GM12878 (cell line): Measurements from ENCODE around the gene ESPL1. TPM values are rescaled to one million over a fixed set of nuclear protein-coding genes. Genes with fewer than 3 reads are reported as not detected.

Source experiments
- ATAC-seq: fragments of 200-7000 bp; cut with Tn5 transposase; 3 replicates; pipeline ENCODE4 v1.9.1; 2020; ENCODE audit warnings: mild to moderate bottlenecking, moderate library complexity
- BruUV-seq: library from RNA; stranded (reverse); fragments of 400-500 nt; replicated peaks from 2 replicates; lab custom pipeline; 2021; lab: Mats Ljungman, UMichigan
- CTCF ChIA-PET: fragments of 300-600 bp; sonication (Branson Sonifier 250); formaldehyde crosslinking; extraction: SDS; loops from one replicate; lab custom pipeline; 2021; ENCODE audit warnings: inconsistent platforms; lab: Yijun Ruan, JAX
- POLR2A ChIA-PET: fragments of 350-600 bp; formaldehyde crosslinking; extraction: SDS; loops from one replicate; lab custom pipeline; 2021; ENCODE audit warnings: inconsistent platforms; lab: Charles Lee
- RAD21 ChIA-PET: fragments of 300-600 bp; sonication (Branson Sonifier 250); formaldehyde crosslinking; loops from one replicate; lab custom pipeline; 2023; ENCODE audit warnings: antibody characterized with exemption; ENCODE audit not compliant: unreplicated experiment; lab: Charles Lee
- SMC1A ChIA-PET: fragments of 300-600 bp; sonication (Branson Sonifier 250); formaldehyde crosslinking; loops from one replicate; lab custom pipeline; 2023; ENCODE audit not compliant: unreplicated experiment, uncharacterized antibody; lab: Charles Lee
- DNase-seq: peaks from one replicate; pipeline ENCODE4 v3.0.0-alpha.2; 2011; ENCODE audit warnings: low read depth, low spot score
- FAIRE-seq: peaks from 3 replicates; lab custom pipeline; 2011; peaks lifted over from hg19 to GRCh38; lab: Jason Lieb, UNC
- H2AFZ ChIP-seq: 2 replicates; pipeline ENCODE4 v1.6.0; 2011; ENCODE audit warnings: low read depth, low read length, control low read depth; ENCODE audit not compliant: control insufficient read depth
- H3K27ac ChIP-seq: 2 replicates; pipeline ENCODE4 v1.5.1; 2011; ENCODE audit warnings: control low read depth; ENCODE audit not compliant: control insufficient read depth, insufficient read depth
- H3K27me3 ChIP-seq, 2 experiments: replicated peaks in 1 of 2; 2 replicates each; pipeline versions ENCODE4 v1.6.0 to v1.6.1; 2011; ENCODE audit warnings: low read length in 1 of 2; ENCODE audit not compliant: control insufficient read depth in 2 of 2, insufficient read depth in 2 of 2
- H3K36me3 ChIP-seq, 2 experiments: 2 replicates each; pipeline ENCODE4 v1.5.1; 2011; ENCODE audit warnings: low read length in 1 of 2; ENCODE audit not compliant: control insufficient read depth in 2 of 2, insufficient read depth in 2 of 2
- H3K4me1 ChIP-seq: 2 replicates; pipeline ENCODE4 v1.6.1; 2011; ENCODE audit warnings: mild to moderate bottlenecking, low read length, moderate library complexity, mixed read lengths; ENCODE audit not compliant: control insufficient read depth, insufficient read depth
- H3K4me2 ChIP-seq: 2 replicates; pipeline ENCODE4 v1.6.0; 2011; ENCODE audit warnings: control low read depth; ENCODE audit not compliant: control insufficient read depth, insufficient read depth
- H3K4me3 ChIP-seq: fragments of 200-600 bp; sonication (generic); 2 replicates; pipeline ENCODE4 v1.5.1; 2016
- H3K79me2 ChIP-seq: 2 replicates; pipeline ENCODE4 v1.6.0; 2011; ENCODE audit warnings: low read length; ENCODE audit not compliant: control insufficient read depth, insufficient read depth
- H3K9ac ChIP-seq: 2 replicates; pipeline ENCODE4 v1.8.0; 2011; ENCODE audit warnings: low read length, control low read depth, mixed read lengths; ENCODE audit not compliant: control insufficient read depth, insufficient read depth
- H3K9me3 ChIP-seq: replicated peaks from 3 replicates; pipeline ENCODE4 v1.5.1; 2011; ENCODE audit warnings: mild to moderate bottlenecking, low read length; ENCODE audit not compliant: control insufficient read depth, insufficient read depth
- H4K20me1 ChIP-seq: 2 replicates; pipeline ENCODE4 v1.6.0; 2011; ENCODE audit not compliant: control insufficient read depth, insufficient read depth
- BHLHE40 ChIP-seq, 2 experiments: fragments of 450-650 bp in 1 of 2; IDR thresholded peaks; 2 replicates each; pipeline ENCODE4 v1.6.1; 2011 to 2017; ENCODE audit warnings: low read depth in 2 of 2, borderline replicate concordance in 1 of 2, improper control_type of control experiment in 1 of 2, low read length in 1 of 2, mild to moderate bottlenecking in 1 of 2
- CEBPZ ChIP-seq: fragments of 150-350 bp; IDR thresholded peaks from 2 replicates; pipeline ENCODE4 v1.6.1; 2016; ENCODE audit warnings: low read depth, low read length
- CHD1 ChIP-seq: IDR thresholded peaks from 2 replicates; pipeline ENCODE4 v1.6.1; 2012; ENCODE audit warnings: low read depth, low read length, improper control_type of control experiment
- CHD2 ChIP-seq: IDR thresholded peaks from 2 replicates; pipeline ENCODE4 v1.6.1; 2011; ENCODE audit warnings: low read depth, low read length, improper control_type of control experiment, borderline replicate concordance
- E4F1 ChIP-seq: fragments of 450-650 bp; IDR thresholded peaks from 2 replicates; pipeline ENCODE4 v1.6.1; 2018; ENCODE audit warnings: borderline replicate concordance, mild to moderate bottlenecking; ENCODE audit not compliant: partially characterized antibody
- HDAC6 ChIP-seq: fragments of 200-600 bp; sonication (generic); IDR thresholded peaks from one replicate; pipeline ENCODE4 v1.8.0; 2017; ENCODE audit warnings: antibody characterized with exemption; ENCODE audit not compliant: unreplicated experiment
- IKZF2 ChIP-seq, 2 experiments: fragments of 450-650 bp; IDR thresholded peaks; 2 replicates each; pipeline ENCODE4 v1.6.1; 2017; ENCODE audit warnings: mild to moderate bottlenecking in 2 of 2, moderate library complexity in 2 of 2
- MYB ChIP-seq: fragments of 150-350 bp; IDR thresholded peaks from 2 replicates; pipeline ENCODE4 v1.6.1; 2014; ENCODE audit warnings: mild to moderate bottlenecking, low read depth, low read length, borderline replicate concordance
- NFYA ChIP-seq: IDR thresholded peaks from 2 replicates; pipeline ENCODE4 v1.6.1; 2011; ENCODE audit warnings: low read depth, mild to moderate bottlenecking, low read length, improper control_type of control experiment, borderline replicate concordance
- PML ChIP-seq: IDR thresholded peaks from 2 replicates; pipeline ENCODE4 v1.6.1; 2012; ENCODE audit warnings: low read length, inconsistent platforms
- RAD51 ChIP-seq: fragments of 450-650 bp; IDR thresholded peaks from 2 replicates; pipeline ENCODE4 v1.6.1; 2016; ENCODE audit warnings: moderate library complexity, mild to moderate bottlenecking, inconsistent platforms
- RCOR1 ChIP-seq: conservative IDR thresholded peaks from 2 replicates; pipeline ENCODE4 v1.6.1; 2012; ENCODE audit warnings: low read depth, low read length, improper control_type of control experiment
- RELA ChIP-seq: fragments of 450-650 bp; IDR thresholded peaks from 2 replicates; pipeline ENCODE4 v1.8.0; 2014; ENCODE audit warnings: borderline replicate concordance; ENCODE audit not compliant: partially characterized antibody
- STAT1 ChIP-seq: fragments of 450-650 bp; conservative IDR thresholded peaks from 2 replicates; pipeline ENCODE4 v1.6.1; 2014; ENCODE audit warnings: antibody characterized with exemption, mild to moderate bottlenecking
- WGBS: methylation state at CpG from one replicate; pipeline ENCODE4 v1.1.6; 2016; ENCODE audit warnings: low lambda C conversion rate; ENCODE audit not compliant: insufficient replicate concordance, insufficient coverage; ENCODE audit errors: missing lambda C conversion rate; 5-methylcytosine and 5-hydroxymethylcytosine counted together
- in situ Hi-C: fragments of 300-500 bp; cut with MboI; formaldehyde crosslinking; loops from 9 replicates; pipeline ENCODE4 v1.14.3; 2018; ENCODE audit warnings: mixed read lengths
- intact Hi-C: fragments of 100-400 bp; cut with micrococcal nuclease; formaldehyde crosslinking; loops from one replicate; pipeline ENCODE4 v1.14.2; 2022; ENCODE audit not compliant: unreplicated experiment
- polyA plus RNA-seq, 11 experiments: library from polyadenylated mRNA; depleted of rRNA in 4 of 11; unstranded in 6 of 11; stranded (reverse) in 5 of 11; fragments of >200 nt; fragmentation: Nextera tagmentation in 4 of 11; fragmentation: Illumina TruSeq in 1 of 11; extraction: Ambion mirVana in 4 of 11; extraction: Trizol in 1 of 11; gene quantifications; 1 replicate in 1 of 11; 2 replicates in 10 of 11; pipeline versions ENCODE4 v1.2.1 to v1.2.3, GENCODE V29; 2011 to 2016; ENCODE audit warnings: inconsistent platforms in 2 of 11, missing spikeins in 2 of 11, low read depth in 1 of 11
- total RNA-seq, 4 experiments: library from RNA; depleted of rRNA in 3 of 4; stranded (reverse); fragments of >200 nt in 3 of 4; fragmentation: Illumina TruSeq in 1 of 4; extraction: Trizol in 1 of 4; gene quantifications; 2 replicates each; pipeline versions ENCODE4 v1.2.1 to v1.2.3, GENCODE V29; 2013 to 2021

The ESPL1 gene
- total and polyA plus RNA-seq, 10 of the 15 experiments (the other 5 are each of a cell fraction or from before 2014, with no cell fraction given), result 2.1 to 61.9 (median 21.2) TPM

- ChIA-PET SMC1A (no interaction called here), RAD21 (no interaction called here), CTCF (no interaction called here), POLR2A (interaction anchor here (0.7 kb wide), 1 partner anchor 143 kb away, joined by 3 read pairs; no protein-coding TSS in a partner anchor)
- H3K9me3 ChIP-seq, result no peaks in the 10 kb centered on the region
- no peak for DNase-seq
- no peak overlapping the region for H3K27ac ChIP-seq
- peaks cover 6% of the 10 kb centered on the region for H3K4me1 ChIP-seq
- H4K20me1 ChIP-seq, result no peaks in the 10 kb centered on the region
- intact Hi-C loops (no loop called here), in situ Hi-C loops (no loop called here)
- no peaks in the 10 kb centered on the region for H3K36me3 ChIP-seq
- H3K79me2 ChIP-seq, result no peaks in the 10 kb centered on the region
- no peak for TF ChIP-seq NFYA
- no peak for TF ChIP-seq E4F1
- TF ChIP-seq CEBPZ, result no peak
- TF ChIP-seq RELA, result no peak
- no peak for TF ChIP-seq IKZF2 (IDR thresholded peaks at IDR 0.05)
- no peak for TF ChIP-seq MYB
- no peak for TF ChIP-seq CHD1
- no peak for TF ChIP-seq BHLHE40 (IDR thresholded peaks at IDR 0.05; ENCODE audit: borderline replicate concordance in 1 of 2, low read depth in 2 of 2, low read length in 1 of 2)
- no peak for TF ChIP-seq CHD2
- no peak for TF ChIP-seq PML
- TF ChIP-seq RCOR1, result no peak
- TF ChIP-seq HDAC6, result no peak
- TF ChIP-seq RAD51, result no peak
- TF ChIP-seq STAT1, result no peak
- no peak overlapping the region for H2AFZ ChIP-seq
- no peak overlapping the region for H3K4me3 ChIP-seq
- no peak for ATAC-seq
- H3K27me3 ChIP-seq, result no peaks in the 10 kb centered on the region; a peak in 1 of 4 replicates
- BruUV-seq, result no TSS peak
- H3K9ac ChIP-seq, result no peak overlapping the region
- FAIRE-seq, result no peak
- no peak overlapping the region for H3K4me2 ChIP-seq
- 65% methylated on average over 11 of the region's 11 CpGs for WGBS
Observed at GRCh38 chr12:53227341-53227740, 40.8 kb upstream of the ESPL1 start.
